CD4-positive, alpha-beta T cell treated with Interleukin-15 for 4 hours (primary cell): ENCODE data around the gene SYNDIG1L.

Source experiments
- DNase-seq: peaks from one replicate; pipeline ENCODE4 v3.0.0-alpha.2; 2020; ENCODE audit warnings: low spot score

Gene SYNDIG1L

DNA sequence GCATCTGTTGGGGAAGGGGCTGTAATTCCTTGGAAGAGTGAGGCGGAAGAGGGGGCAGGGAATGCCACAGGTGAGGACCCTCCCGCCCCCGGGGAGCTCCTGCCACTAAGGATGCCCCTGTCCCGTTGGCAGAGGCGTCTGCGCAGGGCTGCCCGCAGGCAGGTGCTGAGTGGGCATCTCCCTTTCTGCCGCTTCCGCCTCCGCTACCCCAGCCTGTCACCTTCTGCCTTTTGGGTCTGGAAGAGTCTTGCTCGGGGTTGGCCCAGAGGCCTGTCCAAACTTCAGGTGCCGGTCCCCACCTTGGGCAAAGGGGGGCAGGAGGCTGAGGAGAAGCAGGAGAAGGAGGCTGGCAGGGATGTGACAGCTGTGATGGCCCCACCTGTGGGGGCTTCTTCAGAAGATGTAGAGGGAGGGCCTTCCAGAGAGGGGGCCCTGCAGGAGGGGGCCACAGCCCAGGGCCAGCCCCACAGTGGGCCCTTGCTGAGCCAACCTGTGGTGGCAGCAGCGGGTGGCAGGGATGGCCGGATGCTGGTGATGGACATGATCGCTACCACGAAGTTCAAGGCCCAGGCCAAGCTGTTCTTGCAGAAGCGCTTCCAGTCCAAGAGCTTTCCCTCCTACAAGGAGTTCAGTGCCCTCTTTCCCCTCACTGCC, 67.7 kb downstream of the SYNDIG1L start:
- no peak for DNase-seq

DNA sequence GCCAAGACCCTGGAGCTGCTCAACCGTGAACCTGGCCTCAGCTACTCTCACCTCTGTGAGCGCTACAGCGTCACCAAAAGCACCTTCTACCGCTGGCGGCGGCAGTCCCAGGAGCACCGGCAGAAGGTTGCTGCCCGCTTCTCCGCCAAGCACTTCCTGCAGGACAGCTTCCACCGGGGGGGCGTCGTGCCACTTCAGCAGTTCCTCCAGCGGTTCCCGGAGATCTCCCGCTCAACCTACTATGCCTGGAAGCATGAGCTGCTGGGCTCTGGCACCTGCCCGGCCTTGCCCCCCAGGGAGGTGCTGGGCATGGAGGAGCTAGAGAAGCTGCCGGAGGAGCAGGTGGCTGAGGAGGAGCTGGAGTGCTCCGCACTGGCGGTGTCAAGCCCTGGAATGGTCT, 68.4 kb downstream of the SYNDIG1L start:
- DNase-seq, result no peak

DNA sequence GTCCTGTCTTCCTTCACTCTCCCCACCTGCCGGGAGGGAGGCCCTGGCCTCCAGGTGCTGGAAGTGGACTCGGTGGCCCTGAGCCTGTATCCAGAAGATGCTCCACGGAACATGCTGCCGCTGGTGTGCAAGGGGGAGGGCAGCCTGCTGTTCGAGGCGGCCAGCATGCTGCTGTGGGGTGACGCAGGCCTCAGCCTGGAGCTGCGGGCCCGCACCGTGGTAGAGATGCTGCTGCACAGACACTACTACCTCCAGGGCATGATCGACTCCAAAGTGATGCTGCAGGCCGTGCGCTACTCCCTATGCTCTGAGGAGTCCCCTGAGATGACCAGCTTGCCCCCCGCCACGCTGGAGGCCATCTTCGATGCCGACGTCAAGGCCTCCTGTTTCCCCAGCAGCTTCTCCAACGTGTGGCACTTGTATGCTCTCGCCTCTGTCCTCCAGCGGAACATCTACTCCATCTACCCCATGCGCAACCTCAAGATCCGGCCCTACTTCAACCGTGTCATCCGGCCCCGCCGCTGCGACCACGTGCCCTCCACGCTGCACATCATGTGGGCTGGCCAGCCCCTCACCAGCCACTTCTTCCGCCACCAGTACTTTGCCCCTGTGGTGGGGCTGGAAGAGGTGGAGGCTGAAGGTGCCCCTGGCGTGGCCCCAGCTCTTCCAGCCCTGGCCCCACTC, 69.0 kb downstream of the SYNDIG1L start:
- no peak for DNase-seq
